ENCODE results near the gene GCAT. TPM values are rescaled to one million over a fixed set of nuclear protein-coding genes. Genes with fewer than 3 reads are reported as not detected.

Gene GCAT
- total and polyA plus RNA-seq, 2 experiments from 2014 or later, result 20.2 to 40.0 TPM

GRCh38 chr22:37830093-37830842 is 22.5 kb downstream of the GCAT start:
- no peaks in the 10 kb centered on the region for H3K79me2 ChIP-seq

DNA sequence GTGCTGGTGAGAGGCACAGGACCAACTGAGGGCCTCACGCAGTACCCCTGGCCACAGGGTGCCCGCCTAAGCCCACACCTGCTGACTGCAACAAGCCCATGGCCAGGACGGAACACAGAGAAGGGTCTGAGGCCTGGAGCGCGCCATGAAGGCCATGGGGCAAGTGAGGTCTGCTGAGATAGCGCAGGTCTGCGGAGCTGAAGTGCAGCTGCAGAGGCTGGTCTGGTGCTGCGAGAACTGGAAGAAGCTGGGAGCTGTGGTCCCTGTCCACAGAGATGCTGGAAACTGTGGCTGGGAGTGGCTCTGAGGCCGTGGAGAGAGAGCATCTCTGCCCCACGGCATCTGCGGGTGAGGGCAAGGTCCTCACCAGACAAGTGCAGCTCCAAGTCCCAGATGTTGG is 23.7 kb downstream of the GCAT start:
- Histone ChIP-seq H3K9me3 (ENCODE audit: low read depth) (no peaks in the 10 kb centered on the region), H3K4me2 (no peak overlapping the region), H3K79me2 (no peaks in the 10 kb centered on the region), H3K4me1 (ENCODE audit: insufficient read depth) (no peaks in the 10 kb centered on the region), H3K27ac (no peak overlapping the region), H4K20me1 (ENCODE audit: insufficient read depth, poor library complexity, severe bottlenecking) (no peaks in the 10 kb centered on the region), H3K9me2 (replicated peaks; ENCODE audit: insufficient read depth) (no peaks in the 10 kb centered on the region), H3K27me3 (no peaks in the 10 kb centered on the region), H3K36me3 (replicated peaks; ENCODE audit: insufficient read depth, low read depth) (no peaks in the 10 kb centered on the region), H3K4me3 (no peak overlapping the region), H2AFZ (no peak overlapping the region)
- no peak for DNase-seq (ENCODE audit: low spot score)
- 99% methylated on average over 11 of the region's 11 CpGs for WGBS (ENCODE audit: low lambda C conversion rate, missing lambda C conversion rate)
- TF ChIP-seq EZH2phosphoT487 (IDR thresholded peaks at IDR 0.05; ENCODE audit: low read depth, severe bottlenecking, unreplicated experiment), result no peak
- no peak for TF ChIP-seq CTCF (IDR thresholded peaks at IDR 0.05; ENCODE audit: poor library complexity)
- no peak for TF ChIP-seq EZH2 (IDR thresholded peaks at IDR 0.05; ENCODE audit: borderline replicate concordance)

More at GRCh38 chr22:37830093-37830842, 22.5 kb downstream of the GCAT start:
- no peak for DNase-seq (ENCODE audit: low spot score)
- no peak overlapping the region for H2AFZ ChIP-seq
- H3K27ac ChIP-seq, result no peak overlapping the region
- WGBS (ENCODE audit: low lambda C conversion rate, missing lambda C conversion rate), result 92% methylated on average over 14 of the region's 14 CpGs
- no peaks in the 10 kb centered on the region for H3K4me1 ChIP-seq (ENCODE audit: insufficient read depth)
- TF ChIP-seq EZH2 (IDR thresholded peaks at IDR 0.05; ENCODE audit: borderline replicate concordance) (no peak), EZH2phosphoT487 (IDR thresholded peaks at IDR 0.05; ENCODE audit: low read depth, severe bottlenecking, unreplicated experiment) (no peak), CTCF (IDR thresholded peaks at IDR 0.05; ENCODE audit: poor library complexity) (no peak)
- no peaks in the 10 kb centered on the region for H3K36me3 ChIP-seq (replicated peaks; ENCODE audit: insufficient read depth, low read depth)
- H3K4me3 ChIP-seq, result no peak overlapping the region
- peaks cover 7% of the 10 kb centered on the region for H3K27me3 ChIP-seq
- no peak overlapping the region for H3K4me2 ChIP-seq
- H3K9me3 ChIP-seq (ENCODE audit: low read depth), result no peaks in the 10 kb centered on the region
- no peaks in the 10 kb centered on the region for H3K9me2 ChIP-seq (replicated peaks; ENCODE audit: insufficient read depth)
- H4K20me1 ChIP-seq (ENCODE audit: insufficient read depth, poor library complexity, severe bottlenecking), result no peaks in the 10 kb centered on the region

DNA sequence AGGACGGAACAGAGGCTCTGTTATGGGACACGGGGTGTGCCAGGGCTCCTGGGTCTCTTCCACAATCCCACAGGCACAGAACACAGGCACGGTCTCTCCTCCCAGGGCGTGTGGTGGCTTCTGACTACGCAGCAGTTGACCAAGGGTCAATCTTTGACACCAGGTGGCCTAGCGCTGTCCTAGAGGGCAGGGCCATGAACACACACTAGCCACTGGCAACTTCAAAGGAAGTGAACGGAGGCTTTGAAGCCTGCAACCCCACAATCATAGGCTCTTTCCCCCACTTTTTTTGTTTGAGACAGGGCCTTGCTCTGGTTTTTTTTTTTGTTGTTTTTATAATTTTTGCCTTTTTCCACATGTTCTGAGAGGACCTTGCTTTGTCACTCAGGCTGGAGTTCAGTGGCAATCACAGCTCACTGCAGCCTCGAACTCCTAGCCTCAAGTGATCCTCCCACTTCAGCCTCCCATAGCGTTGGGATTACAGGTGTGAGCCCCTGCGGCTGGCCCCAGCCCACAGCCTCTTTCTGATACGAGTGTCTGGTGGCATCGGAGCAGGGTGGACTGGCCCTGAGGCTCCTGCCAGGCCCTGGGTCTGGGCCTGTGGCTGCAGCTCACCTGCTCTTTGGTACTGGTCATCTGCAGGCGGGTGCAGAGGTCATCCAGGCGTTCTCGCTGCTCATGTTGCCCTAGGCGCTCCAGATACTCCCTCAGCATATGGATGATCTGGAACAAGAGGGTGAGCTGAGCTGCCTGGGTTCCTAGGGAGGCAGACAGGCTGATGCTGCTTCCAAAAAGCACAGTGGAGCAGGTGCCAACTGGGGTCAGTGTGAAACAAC is 24.5 kb downstream of the GCAT start:
- Histone ChIP-seq H3K4me2 (no peak overlapping the region), H3K9me2 (replicated peaks; ENCODE audit: insufficient read depth) (no peaks in the 10 kb centered on the region), H4K20me1 (ENCODE audit: insufficient read depth, poor library complexity, severe bottlenecking) (no peaks in the 10 kb centered on the region), H3K9me3 (ENCODE audit: low read depth) (no peaks in the 10 kb centered on the region), H3K36me3 (replicated peaks; ENCODE audit: insufficient read depth, low read depth) (no peaks in the 10 kb centered on the region), H3K4me3 (no peak overlapping the region), H3K27me3 (no peaks in the 10 kb centered on the region), H3K79me2 (no peaks in the 10 kb centered on the region), H3K4me1 (ENCODE audit: insufficient read depth) (no peaks in the 10 kb centered on the region), H2AFZ (no peak overlapping the region), H3K27ac (no peak overlapping the region)
- 91% methylated on average over 16 of the region's 16 CpGs for WGBS (ENCODE audit: low lambda C conversion rate, missing lambda C conversion rate)
- TF ChIP-seq EZH2phosphoT487 (IDR thresholded peaks at IDR 0.05; ENCODE audit: low read depth, severe bottlenecking, unreplicated experiment), result no peak
- TF ChIP-seq CTCF (IDR thresholded peaks at IDR 0.05; ENCODE audit: poor library complexity), result no peak
- TF ChIP-seq EZH2 (IDR thresholded peaks at IDR 0.05; ENCODE audit: borderline replicate concordance), result no peak
- DNase-seq (ENCODE audit: low spot score), result no peak
